VCaP (cell line): ENCODE measurements around the gene TAF4.

Source experiments
- H3K27ac ChIP-seq: fragments of 450-650 bp; 2 replicates; pipeline ENCODE4 v1.5.1; 2017
- CTCF ChIP-seq: fragments of 450-650 bp; conservative IDR thresholded peaks from 2 replicates; pipeline ENCODE4 v1.5.1; 2017; ENCODE audit warnings: mild to moderate bottlenecking, moderate library complexity

Gene TAF4

GRCh38 chr20:62049342-62050165 is 16.1 kb downstream of the TAF4 start:
- no peak for TF ChIP-seq CTCF
- no peak overlapping the region for H3K27ac ChIP-seq

GRCh38 chr20:62048821-62049291 is 16.8 kb downstream of the TAF4 start:
- TF ChIP-seq CTCF: no peak
- no peak overlapping the region for H3K27ac ChIP-seq

GRCh38 chr20:62048346-62048761 is 17.3 kb downstream of the TAF4 start:
- no peak overlapping the region for H3K27ac ChIP-seq
- TF ChIP-seq CTCF: no peak

- TF ChIP-seq CTCF: no peak
Observed at GRCh38 chr20:62047666-62048345, 17.9 kb downstream of the TAF4 start.

GRCh38 chr20:62046431-62046830 is 19.2 kb downstream of the TAF4 start:
- TF ChIP-seq CTCF: no peak
- H3K27ac ChIP-seq: no peak overlapping the region

More at GRCh38 chr20:62047666-62048345, 17.9 kb downstream of the TAF4 start:
- H3K27ac ChIP-seq: no peak overlapping the region

- TF ChIP-seq CTCF: no peak
- peak overlapping the region; percentile 12; the same call in 1 of the 2 replicates for H3K27ac ChIP-seq
Observed at GRCh38 chr20:62045529-62046285, 20.0 kb downstream of the TAF4 start.

- TF ChIP-seq CTCF: no peak
- peak overlapping the region; percentile 12; the same call in 1 of the 2 replicates for H3K27ac ChIP-seq
Observed at GRCh38 chr20:62045118-62045517, 20.6 kb downstream of the TAF4 start.
